SIG-M5 treated with dmso at 0.1 percent for 504 hours (cell line): ENCODE measurements around the gene NEDD4.
"Not testable (repeated sequence)": the region's sequence is repeated elsewhere in the genome, so short reads cannot be mapped to it uniquely, and the experiment has no call there.

ENCODE experiments used
- DNase-seq: peaks from one replicate; lab custom pipeline; 2025; ENCODE audit not compliant: unreplicated experiment; lab: John Stamatoyannopoulos, UW

Gene NEDD4

GRCh38 chr15:56006371-56006770 lies 13.0 kb upstream of the NEDD4 start:
- DNase-seq: not testable (repeated sequence)

GRCh38 chr15:56004281-56004680 lies 10.9 kb upstream of the NEDD4 start:
- not testable (repeated sequence) for DNase-seq

- not testable (repeated sequence) for DNase-seq
These were observed 10.4 kb upstream of the NEDD4 start for GRCh38 chr15:56003777-56004176.

GRCh38 chr15:56003277-56003676 lies 9.9 kb upstream of the NEDD4 start:
- DNase-seq: not testable (repeated sequence)

GRCh38 chr15:56001471-56002078 lies 8.2 kb upstream of the NEDD4 start:
- DNase-seq: no peak

- DNase-seq: no peak
These were observed 6.2 kb upstream of the NEDD4 start for GRCh38 chr15:55999658-56000057.

GRCh38 chr15:55998478-55998877 lies 5.1 kb upstream of the NEDD4 start:
- DNase-seq: no peak

- DNase-seq: peak; percentile 14
These were observed 570 bp upstream of the NEDD4 start for GRCh38 chr15:55993804-55994560.

- DNase-seq: peak; percentile 34
These were observed 672 bp downstream of the NEDD4 start for GRCh38 chr15:55992769-55993110.

- DNase-seq: no peak
These were observed 1.3 kb downstream of the NEDD4 start for GRCh38 chr15:55991802-55992768.

GRCh38 chr15:55990998-55991397 lies 2.4 kb downstream of the NEDD4 start:
- no peak for DNase-seq

- DNase-seq: no peak
These were observed 2.9 kb downstream of the NEDD4 start for GRCh38 chr15:55990516-55990915.

- no peak for DNase-seq
These were observed 4.0 kb downstream of the NEDD4 start for GRCh38 chr15:55989383-55989782.

- no peak for DNase-seq
These were observed 11.7 kb downstream of the NEDD4 start for GRCh38 chr15:55981582-55982249.

GRCh38 chr15:55980511-55980910 lies 12.9 kb downstream of the NEDD4 start:
- DNase-seq: no peak

GRCh38 chr15:55977231-55977630 lies 16.2 kb downstream of the NEDD4 start:
- DNase-seq: no peak

GRCh38 chr15:55970286-55970685 lies 23.1 kb downstream of the NEDD4 start:
- DNase-seq: no peak

- no peak for DNase-seq
These were observed 23.8 kb downstream of the NEDD4 start for GRCh38 chr15:55969582-55969981.

GRCh38 chr15:55968923-55969322 lies 24.5 kb downstream of the NEDD4 start:
- DNase-seq: no peak

GRCh38 chr15:55965091-55965490 lies 28.3 kb downstream of the NEDD4 start:
- no peak for DNase-seq

- DNase-seq: no peak
These were observed 32.5 kb downstream of the NEDD4 start for GRCh38 chr15:55960946-55961345.
